H1 (cell line): ENCODE results near the gene CANT1. TPM values are rescaled to one million over a fixed set of nuclear protein-coding genes. Genes with fewer than 3 reads are reported as not detected.

ENCODE experiments used
- CTCF ChIA-PET: fragments of 300-600 bp; sonication (Branson Sonifier 250); formaldehyde crosslinking; loops from one replicate; lab custom pipeline; 2021; ENCODE audit not compliant: partially characterized antibody; lab: Charles Lee
- POLR2A ChIA-PET: fragments of 300-600 bp; sonication (Branson Sonifier 250); formaldehyde crosslinking; loops from one replicate; lab custom pipeline; 2021; ENCODE audit warnings: inconsistent platforms; ENCODE audit not compliant: partially characterized antibody; lab: Charles Lee
- DNase-seq, 2 experiments: peaks; one replicate each; pipeline versions ENCODE4 v3.0.0 to v3.0.0-alpha.2; 2010 to 2022; ENCODE audit warnings: low spot score in 2 of 2, low read depth in 1 of 2, mixed read lengths in 1 of 2
- FAIRE-seq: peaks from 2 replicates; lab custom pipeline; 2011; peaks lifted over from hg19 to GRCh38; lab: Jason Lieb, UNC
- H2AFZ ChIP-seq: 2 replicates; pipeline ENCODE4 v1.8.1; 2012; ENCODE audit warnings: low read length, inconsistent platforms
- H2AK5ac ChIP-seq: 2 replicates; pipeline ENCODE4 v1.6.1; 2013; ENCODE audit warnings: low read depth, low read length
- H2BK120ac ChIP-seq: replicated peaks from 2 replicates; pipeline ENCODE3; 2013; ENCODE audit warnings: low read depth, low read length, inconsistent platforms
- H2BK12ac ChIP-seq: 2 replicates; pipeline ENCODE4 v1.6.1; 2013; ENCODE audit warnings: low read depth, low read length
- H2BK15ac ChIP-seq: 2 replicates; pipeline ENCODE4 v1.6.1; 2013; ENCODE audit warnings: low read length
- H2BK20ac ChIP-seq: 2 replicates; pipeline ENCODE4 v1.6.1; 2013; ENCODE audit warnings: low read length
- H2BK5ac ChIP-seq: 2 replicates; pipeline ENCODE4 v1.6.1; 2013; ENCODE audit warnings: low read depth, low read length
- H3K14ac ChIP-seq: 2 replicates; pipeline ENCODE4 v1.6.1; 2013; ENCODE audit warnings: inconsistent platforms; ENCODE audit not compliant: insufficient read length
- H3K18ac ChIP-seq: 2 replicates; pipeline ENCODE4 v1.6.1; 2013; ENCODE audit warnings: low read length; ENCODE audit errors: extremely low read depth
- H3K23ac ChIP-seq: 2 replicates; pipeline ENCODE4 v1.6.1; 2013; ENCODE audit warnings: inconsistent platforms; ENCODE audit not compliant: insufficient read length
- H3K23me2 ChIP-seq: 2 replicates; pipeline ENCODE4 v1.6.1; 2013; ENCODE audit warnings: low read depth, low read length
- H3K27ac ChIP-seq: 2 replicates; pipeline ENCODE4 v1.6.1; 2011; ENCODE audit warnings: low read depth, low read length, inconsistent platforms
- H3K27me3 ChIP-seq, 4 experiments: replicated peaks in 1 of 4; 1 replicate in 1 of 4; 2 replicates in 3 of 4; pipeline versions ENCODE4 v1.6.1 to v1.8.1; 2011 to 2013; ENCODE audit warnings: low read length in 3 of 4, mild to moderate bottlenecking in 3 of 4, inconsistent platforms in 2 of 4, mixed read lengths in 2 of 4, moderate library complexity in 1 of 4; ENCODE audit not compliant: control insufficient read depth in 3 of 4, insufficient read depth in 3 of 4; ENCODE audit errors: extremely low read depth in 1 of 4
- H3K36me3 ChIP-seq, 4 experiments: 2 replicates each; pipeline versions ENCODE4 v1.6.1 to v1.8.1; 2011 to 2013; ENCODE audit warnings: mild to moderate bottlenecking in 4 of 4, low read length in 3 of 4, moderate library complexity in 2 of 4, control low read depth in 1 of 4, inconsistent platforms in 1 of 4; ENCODE audit not compliant: insufficient read depth in 4 of 4, control insufficient read depth in 2 of 4
- H3K4ac ChIP-seq: replicated peaks from 2 replicates; pipeline ENCODE3; 2013; ENCODE audit warnings: low read length, low read depth, mixed read lengths, inconsistent platforms; ENCODE audit not compliant: insufficient read length
- H3K4me1 ChIP-seq, 4 experiments: replicated peaks in 1 of 4; 1 replicate in 1 of 4; 2 replicates in 3 of 4; pipeline versions ENCODE4 v1.6.1 to v1.8.1; 2011 to 2013; ENCODE audit warnings: low read length in 3 of 4, inconsistent platforms in 2 of 4, mixed read lengths in 1 of 4; ENCODE audit not compliant: insufficient read depth in 4 of 4, control insufficient read depth in 3 of 4
- H3K4me2 ChIP-seq, 2 experiments: 2 replicates each; pipeline versions ENCODE4 v1.6.1 to v1.8.1; 2011 to 2013; ENCODE audit warnings: low read depth in 2 of 2, low read length in 2 of 2, control low read depth in 1 of 2, inconsistent platforms in 1 of 2, mild to moderate bottlenecking in 1 of 2; ENCODE audit not compliant: insufficient read depth in 1 of 2
- H3K4me3 ChIP-seq, 4 experiments: fragments of 200-600, 300-600 bp in 1 of 4; sonication (generic), shearing (Covaris generic), sonication (Bioruptor Twin) in 1 of 4; 2 replicates each; pipeline versions ENCODE4 v1.5.1 to v1.8.1; 2011 to 2016; ENCODE audit warnings: low read length in 4 of 4, low read depth in 3 of 4, control low read depth in 2 of 4, inconsistent platforms in 2 of 4, mild to moderate bottlenecking in 2 of 4, mixed read lengths in 1 of 4, moderate library complexity in 1 of 4; ENCODE audit not compliant: insufficient read depth in 2 of 4; ENCODE audit errors: extremely low read depth in 1 of 4
- H3K56ac ChIP-seq: replicated peaks from 2 replicates; pipeline ENCODE3; 2013; ENCODE audit warnings: low read depth, mild to moderate bottlenecking, mixed read lengths, low read length, inconsistent platforms; ENCODE audit not compliant: insufficient read length
- H3K79me1 ChIP-seq: 2 replicates; pipeline ENCODE4 v1.6.1; 2013; ENCODE audit warnings: low read depth, low read length, control low read depth
- H3K79me2 ChIP-seq, 2 experiments: 2 replicates each; pipeline versions ENCODE4 v1.6.1 to v1.8.1; 2012 to 2013; ENCODE audit warnings: low read length in 2 of 2, mild to moderate bottlenecking in 2 of 2, inconsistent platforms in 1 of 2; ENCODE audit not compliant: insufficient read depth in 2 of 2, control insufficient read depth in 1 of 2
- H3K9ac ChIP-seq, 4 experiments: replicated peaks in 1 of 4; 1 replicate in 1 of 4; 2 replicates in 3 of 4; pipeline versions ENCODE4 v1.6.1 to v1.8.1; 2011 to 2013; ENCODE audit warnings: low read depth in 3 of 4, low read length in 3 of 4, control low read depth in 2 of 4, mild to moderate bottlenecking in 2 of 4, moderate library complexity in 2 of 4, inconsistent platforms in 1 of 4; ENCODE audit errors: extremely low read depth in 1 of 4
- H3K9me3 ChIP-seq, 2 experiments: 2 replicates each; pipeline versions ENCODE4 v1.6.1 to v1.8.1; 2012 to 2013; ENCODE audit warnings: mild to moderate bottlenecking in 2 of 2, moderate library complexity in 2 of 2, control low read depth in 1 of 2, inconsistent platforms in 1 of 2, low read depth in 1 of 2, low read length in 1 of 2, mixed read lengths in 1 of 2; ENCODE audit not compliant: insufficient read depth in 2 of 2
- H4K20me1 ChIP-seq, 2 experiments: replicated peaks in 1 of 2; 2 replicates each; pipeline versions ENCODE3 to v1.8.1; 2011 to 2013; ENCODE audit warnings: inconsistent platforms in 2 of 2, low read length in 2 of 2, mild to moderate bottlenecking in 1 of 2; ENCODE audit not compliant: insufficient read depth in 2 of 2, control insufficient read depth in 1 of 2
- H4K5ac ChIP-seq: 2 replicates; pipeline ENCODE4 v1.6.1; 2013; ENCODE audit warnings: low read length, low read depth, mixed read lengths, inconsistent platforms; ENCODE audit not compliant: insufficient read length
- H4K8ac ChIP-seq: 2 replicates; pipeline ENCODE4 v1.8.0; 2013; ENCODE audit warnings: mild to moderate bottlenecking, moderate library complexity, low read length, inconsistent platforms; ENCODE audit not compliant: insufficient read depth; ENCODE audit errors: extremely low read depth
- H4K91ac ChIP-seq: replicated peaks from 2 replicates; pipeline ENCODE3; 2013; ENCODE audit warnings: low read length, mixed read lengths, inconsistent platforms; ENCODE audit not compliant: insufficient read length
- BCL11A ChIP-seq, 2 experiments: IDR thresholded peaks; one replicate each; pipeline ENCODE4 v1.6.1; 2011; ENCODE audit warnings: low read depth in 2 of 2, low read length in 2 of 2, mild to moderate bottlenecking in 2 of 2
- CBX5 ChIP-seq: fragments of 300-800, 300-1000 bp; sonication (generic); IDR thresholded peaks from 2 replicates; pipeline ENCODE4 v1.7.1; 2016; ENCODE audit warnings: antibody characterized with exemption, low read length, low read depth
- EP300 ChIP-seq, 2 experiments: IDR thresholded peaks; 1 replicate in 1 of 2; 2 replicates in 1 of 2; pipeline ENCODE4 v1.6.1; 2011 to 2012; ENCODE audit warnings: low read depth in 2 of 2, low read length in 2 of 2, mild to moderate bottlenecking in 2 of 2, borderline replicate concordance in 1 of 2, inconsistent platforms in 1 of 2, moderate library complexity in 1 of 2
- GTF2F1 ChIP-seq: IDR thresholded peaks from 2 replicates; pipeline ENCODE4 v1.6.1; 2012; ENCODE audit warnings: low read depth, low read length, improper control_type of control experiment, borderline replicate concordance
- KDM1A ChIP-seq: fragments of 200-600, 300-600 bp; sonication (generic); IDR thresholded peaks from 2 replicates; pipeline ENCODE4 v1.7.1; 2016; ENCODE audit warnings: mild to moderate bottlenecking, low read length, borderline replicate concordance
- KDM4A ChIP-seq: IDR thresholded peaks from one replicate; pipeline ENCODE4 v1.7.1; 2012; ENCODE audit warnings: low read depth, mild to moderate bottlenecking, moderate library complexity, low read length, inconsistent platforms; ENCODE audit not compliant: severe bottlenecking
- MAX ChIP-seq: IDR thresholded peaks from 2 replicates; pipeline ENCODE4 v1.6.1; 2012; ENCODE audit warnings: inconsistent platforms
- NANOG ChIP-seq: IDR thresholded peaks from 2 replicates; pipeline ENCODE4 v1.6.1; 2011; ENCODE audit warnings: low read length, low read depth, mild to moderate bottlenecking, inconsistent platforms; ENCODE audit not compliant: insufficient read depth, poor library complexity, severe bottlenecking
- RXRA ChIP-seq: IDR thresholded peaks from 2 replicates; pipeline ENCODE4 v1.6.1; 2011; ENCODE audit warnings: low read depth, mild to moderate bottlenecking, low read length, moderate library complexity; ENCODE audit not compliant: insufficient read depth
- SUZ12 ChIP-seq: fragments of 200-600 bp; sonication (generic); IDR thresholded peaks from 2 replicates; pipeline ENCODE4 v1.6.1; 2012; ENCODE audit warnings: mild to moderate bottlenecking, inconsistent platforms, low read length, moderate library complexity, mixed read lengths
- WGBS, 2 experiments: shearing (Covaris generic) in 1 of 2; methylation state at CpG; one replicate each; pipeline versions ENCODE4 v1.1.6 to v1.1.7; 2013 to 2015; ENCODE audit warnings: low lambda C conversion rate in 2 of 2, mixed read lengths in 2 of 2, inconsistent platforms in 1 of 2, low coverage in 1 of 2, missing lambda C conversion rate in 1 of 2; ENCODE audit not compliant: insufficient replicate concordance in 2 of 2, insufficient coverage in 1 of 2, insufficient read length in 1 of 2; ENCODE audit errors: extremely low coverage in 1 of 2, missing lambda C conversion rate in 1 of 2; 5-methylcytosine and 5-hydroxymethylcytosine counted together
- polyA plus RNA-seq, 7 experiments: library from polyadenylated mRNA; depleted of rRNA in 3 of 7; stranded (reverse) in 5 of 7; unstranded in 2 of 7; fragments of >200 nt in 5 of 7; fragments of 200-250 nt in 2 of 7; gene quantifications; 1 replicate in 5 of 7; 2 replicates in 1 of 7; 4 replicates in 1 of 7; pipeline versions ENCODE4 v1.2.1 to v1.2.3, GENCODE V29; 2011 to 2013; ENCODE audit warnings: missing spikeins in 2 of 7, mixed read lengths in 2 of 7
- total RNA-seq: library from RNA; stranded (reverse); fragmentation: NEBNext Ultra II Directional; extraction: Animal tissue kit (Norgen Biotek cat#: 25700); gene quantifications from 2 replicates; pipeline ENCODE4 v1.2.1, GENCODE V29; 2021

The CANT1 gene
- total and polyA plus RNA-seq, 2 of the 8 experiments (the other 6 are each of a cell fraction or from before 2014, with no cell fraction given), result 23.0 to 32.6 TPM

GRCh38 chr17:78953356-78954350, 55.9 kb downstream of the CANT1 start:
- peak overlapping the region; percentile 75 for H4K8ac ChIP-seq
- no peak overlapping the region for H3K4ac ChIP-seq
- H2BK20ac ChIP-seq, result no peak overlapping the region
- POLR2A ChIA-PET, result interaction anchor here (3.3 kb wide), 1 partner anchor 12 kb away, joined by 10 read pairs; no protein-coding TSS in a partner anchor
- H3K4me2 ChIP-seq, result no peak overlapping the region
- CTCF ChIA-PET, result interaction anchor here (0.7 to 4.2 kb wide), 8 partner anchors 9 to 88 kb away, joined by 3 to 18 read pairs (median 6); no protein-coding TSS in a partner anchor
- no peak overlapping the region for H4K5ac ChIP-seq
- H3K36me3 ChIP-seq, result no peaks in the 10 kb centered on the region
- H3K4me1 ChIP-seq, result peaks cover 0 to 7% (median under 1%) of the 10 kb centered on the region in 4 experiments; a peak in 3 of 7 replicates
- H4K91ac ChIP-seq, result no peak overlapping the region
- H2AFZ ChIP-seq, result no peak overlapping the region
- no peaks in the 10 kb centered on the region for H3K27me3 ChIP-seq
- no peak overlapping the region for H3K4me3 ChIP-seq
- H3K14ac ChIP-seq, result no peak overlapping the region
- H2AK5ac ChIP-seq, result no peak overlapping the region
- FAIRE-seq (no peak), DNase-seq (no peak)
- H3K27ac ChIP-seq, result no peak overlapping the region
- H2BK5ac ChIP-seq, result no peak overlapping the region
- H3K23ac ChIP-seq, result no peak overlapping the region
- H4K20me1 ChIP-seq, result no peaks in the 10 kb centered on the region
- H3K9ac ChIP-seq, result no peak overlapping the region
- H2BK120ac ChIP-seq, result no peak overlapping the region
- H3K79me2 ChIP-seq, result no peaks in the 10 kb centered on the region
- WGBS, 2 experiments, result 84% methylated on average over 25 of the region's 29 CpGs; no CpG with 5 or more reads in 1 of the 2 experiments
- no peak overlapping the region for H3K18ac ChIP-seq
- 0 out of 2 replicates have a peak, but pooled peaks cover 1% of the 10 kb centered on the region for H3K23me2 ChIP-seq
- H3K56ac ChIP-seq, result no peak overlapping the region
- no peak overlapping the region for H2BK15ac ChIP-seq
- H2BK12ac ChIP-seq, result no peak overlapping the region
- no peaks in the 10 kb centered on the region for H3K79me1 ChIP-seq
- H3K9me3 ChIP-seq, result peaks cover 10 to 15% of the 10 kb centered on the region in 2 experiments; a peak in 3 of 4 replicates
- TF ChIP-seq RXRA, result no peak
- TF ChIP-seq GTF2F1, result no peak
- no peak for TF ChIP-seq SUZ12
- no peak for TF ChIP-seq KDM1A
- no peak for TF ChIP-seq MAX
- TF ChIP-seq KDM4A, result no peak
- TF ChIP-seq EP300 (IDR thresholded peaks at IDR 0.05; ENCODE audit: borderline replicate concordance in 1 of 2, low read depth in 2 of 2, low read length in 2 of 2), result no peak
- TF ChIP-seq NANOG, result no peak
- TF ChIP-seq BCL11A (IDR thresholded peaks at IDR 0.05; ENCODE audit: low read depth in 2 of 2, low read length in 2 of 2), result no peak
- TF ChIP-seq CBX5, result no peak
